Measurements from ENCODE around the gene OGA.

Gene OGA

DNA sequence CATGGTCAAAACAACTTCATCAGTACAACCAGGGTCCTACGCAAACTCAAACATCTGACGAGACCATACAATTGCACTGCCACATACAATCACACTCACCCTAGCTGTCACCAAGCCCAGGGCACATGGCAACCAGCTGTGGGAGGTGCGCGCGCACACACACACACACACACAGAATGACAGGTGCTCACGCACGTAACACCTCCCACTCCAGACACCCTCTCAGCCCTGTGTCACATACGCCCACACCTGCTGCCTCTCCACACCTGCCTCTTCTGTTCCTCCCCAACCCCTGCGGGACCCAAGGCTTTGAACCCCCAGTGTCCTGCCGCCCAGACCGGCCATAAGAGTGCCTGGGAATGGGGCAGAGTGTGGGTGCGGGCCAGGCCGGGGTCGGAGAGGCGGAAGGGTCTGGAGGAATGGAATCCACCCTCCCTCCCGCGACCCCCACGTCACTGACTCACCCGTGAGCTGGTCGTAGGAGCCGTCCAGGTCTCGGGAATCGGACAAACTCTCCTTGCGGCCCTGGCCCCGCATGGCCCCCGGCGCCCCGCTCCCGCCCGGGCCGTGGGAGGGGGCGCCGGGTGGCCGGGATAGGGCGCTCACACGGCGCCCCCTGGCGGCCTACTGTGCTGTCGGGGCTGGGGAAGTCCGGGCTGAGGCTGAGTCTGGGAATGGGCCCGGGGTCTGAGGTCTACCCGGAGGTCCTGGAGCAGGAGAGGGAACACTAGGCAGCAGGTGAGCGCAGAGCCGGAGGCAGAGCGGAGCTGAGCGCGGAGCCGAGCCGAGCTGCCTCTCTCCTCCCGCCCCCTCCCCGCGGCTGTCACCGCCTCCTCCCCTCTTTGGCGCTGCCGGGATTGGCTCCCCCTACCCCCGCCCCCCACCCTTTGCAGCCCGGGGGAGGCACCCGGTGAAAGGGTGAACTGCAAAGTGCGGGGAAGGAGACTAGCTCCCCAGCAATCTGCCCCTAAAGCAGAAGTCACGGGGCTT, 25.1 kb upstream of the OGA start, which contains the start of gene KCNIP2:
Gene KCNIP2 (minus strand): TSS at position 769 of the 990 bp plus-strand sequence. CDS start 232 bp downstream, at position 537.
- TF ChIP-seq, protein P1, sequence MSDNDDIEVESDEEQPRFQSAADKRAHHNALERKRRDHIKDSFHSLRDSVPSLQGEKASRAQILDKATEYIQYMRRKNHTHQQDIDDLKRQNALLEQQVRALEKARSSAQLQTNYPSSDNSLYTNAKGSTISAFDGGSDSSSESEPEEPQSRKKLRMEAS (IDR thresholded peaks at IDR 0.05; ENCODE audit: low read depth, low read length) = peak; percentile 5; the same call in 1 of the 2 replicates
- TF ChIP-seq, protein P2, sequence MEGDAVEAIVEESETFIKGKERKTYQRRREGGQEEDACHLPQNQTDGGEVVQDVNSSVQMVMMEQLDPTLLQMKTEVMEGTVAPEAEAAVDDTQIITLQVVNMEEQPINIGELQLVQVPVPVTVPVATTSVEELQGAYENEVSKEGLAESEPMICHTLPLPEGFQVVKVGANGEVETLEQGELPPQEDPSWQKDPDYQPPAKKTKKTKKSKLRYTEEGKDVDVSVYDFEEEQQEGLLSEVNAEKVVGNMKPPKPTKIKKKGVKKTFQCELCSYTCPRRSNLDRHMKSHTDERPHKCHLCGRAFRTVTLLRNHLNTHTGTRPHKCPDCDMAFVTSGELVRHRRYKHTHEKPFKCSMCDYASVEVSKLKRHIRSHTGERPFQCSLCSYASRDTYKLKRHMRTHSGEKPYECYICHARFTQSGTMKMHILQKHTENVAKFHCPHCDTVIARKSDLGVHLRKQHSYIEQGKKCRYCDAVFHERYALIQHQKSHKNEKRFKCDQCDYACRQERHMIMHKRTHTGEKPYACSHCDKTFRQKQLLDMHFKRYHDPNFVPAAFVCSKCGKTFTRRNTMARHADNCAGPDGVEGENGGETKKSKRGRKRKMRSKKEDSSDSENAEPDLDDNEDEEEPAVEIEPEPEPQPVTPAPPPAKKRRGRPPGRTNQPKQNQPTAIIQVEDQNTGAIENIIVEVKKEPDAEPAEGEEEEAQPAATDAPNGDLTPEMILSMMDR (IDR thresholded peaks at IDR 0.05; ENCODE audit: low read depth, low read length) = peak; percentile 45
- no peak for TF ChIP-seq POLR2A (IDR thresholded peaks at IDR 0.05; ENCODE audit: extremely low read depth, insufficient read length)
- TF ChIP-seq MYC (IDR thresholded peaks at IDR 0.05; ENCODE audit: low read depth, low read length) = no peak
- no peak within 1 kb of the TSS for H3K4me3 ChIP-seq (ENCODE audit: low read depth, low read length)
- DNase-seq (ENCODE audit: low read depth) = peak; percentile 73

DNA sequence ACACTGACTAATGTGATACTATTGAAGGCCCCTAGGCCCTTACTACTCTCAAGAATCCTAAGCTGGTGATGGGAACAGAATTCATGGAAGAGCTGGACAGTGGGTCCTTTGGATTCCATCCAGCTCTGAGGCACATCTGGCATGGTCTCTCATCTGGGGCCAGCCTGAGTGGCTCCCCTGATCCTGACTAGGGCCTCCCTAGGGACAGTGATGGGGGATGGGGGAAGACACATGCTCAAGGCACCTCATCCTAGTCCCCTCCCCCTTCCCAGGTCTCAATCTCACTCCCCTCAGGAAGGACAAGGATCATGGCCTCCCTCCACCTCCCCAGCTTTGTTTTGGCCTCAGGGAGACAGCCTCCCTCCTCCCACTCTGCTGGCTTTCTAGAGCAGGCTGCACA, 23.6 kb upstream of the OGA start:
- DNase-seq (ENCODE audit: low read depth) = no peak
- TF ChIP-seq, protein P2 (IDR thresholded peaks at IDR 0.05; ENCODE audit: low read depth, low read length) = no peak
- TF ChIP-seq MYC (IDR thresholded peaks at IDR 0.05; ENCODE audit: low read depth, low read length) (no peak), POLR2A (IDR thresholded peaks at IDR 0.05; ENCODE audit: extremely low read depth, insufficient read length) (no peak)
- TF ChIP-seq, protein P1 (IDR thresholded peaks at IDR 0.05; ENCODE audit: low read depth, low read length) = no peak
- H3K4me3 ChIP-seq (ENCODE audit: low read depth, low read length) = no peak overlapping the region

DNA sequence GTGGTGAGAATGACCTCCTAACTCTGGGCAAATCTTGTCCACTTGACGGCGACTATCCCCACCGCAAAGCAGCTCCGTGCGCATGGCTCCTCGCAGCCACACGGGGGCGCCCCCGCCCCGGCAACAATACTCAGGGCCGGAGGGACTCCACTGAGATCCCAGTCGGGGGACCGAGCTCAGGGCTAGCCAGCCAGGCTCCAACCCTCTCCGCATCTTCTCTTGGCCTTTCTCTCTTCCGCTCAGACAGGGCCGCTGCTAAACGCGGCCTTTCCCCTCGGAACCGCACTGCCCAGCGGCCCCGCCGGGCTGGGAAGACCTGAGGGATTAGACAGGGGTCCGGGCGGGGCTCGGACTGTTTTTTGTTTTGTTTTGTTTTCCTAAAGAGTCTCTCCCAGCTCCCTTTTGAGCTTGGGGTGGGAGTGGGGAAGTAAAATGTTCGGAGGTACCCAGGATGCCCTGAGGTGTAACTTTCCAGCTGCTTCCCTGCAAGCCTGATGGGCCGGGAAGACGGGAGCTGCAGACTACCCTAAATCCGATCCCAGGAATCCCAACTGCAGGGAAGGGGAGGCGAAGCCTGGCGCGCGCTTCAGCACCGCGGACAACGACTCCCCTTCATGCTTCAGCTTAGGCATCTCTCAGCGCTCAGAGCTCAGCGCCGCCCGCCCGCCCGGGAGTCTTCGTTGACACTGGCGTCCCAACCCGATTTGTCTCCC, 22.7 kb upstream of the OGA start:
- DNase-seq (ENCODE audit: low read depth) = peak; percentile 88
- H3K4me3 ChIP-seq (ENCODE audit: low read depth, low read length) = no peak overlapping the region
- TF ChIP-seq, protein P1 (IDR thresholded peaks at IDR 0.05; ENCODE audit: low read depth, low read length) = peak; percentile 75
- TF ChIP-seq, protein P2 (IDR thresholded peaks at IDR 0.05; ENCODE audit: low read depth, low read length) = peak; percentile 97
- TF ChIP-seq POLR2A (IDR thresholded peaks at IDR 0.05; ENCODE audit: extremely low read depth, insufficient read length) = no peak
- no peak; the same call in 1 of the 2 replicates for TF ChIP-seq MYC (IDR thresholded peaks at IDR 0.05; ENCODE audit: low read depth, low read length)

DNA sequence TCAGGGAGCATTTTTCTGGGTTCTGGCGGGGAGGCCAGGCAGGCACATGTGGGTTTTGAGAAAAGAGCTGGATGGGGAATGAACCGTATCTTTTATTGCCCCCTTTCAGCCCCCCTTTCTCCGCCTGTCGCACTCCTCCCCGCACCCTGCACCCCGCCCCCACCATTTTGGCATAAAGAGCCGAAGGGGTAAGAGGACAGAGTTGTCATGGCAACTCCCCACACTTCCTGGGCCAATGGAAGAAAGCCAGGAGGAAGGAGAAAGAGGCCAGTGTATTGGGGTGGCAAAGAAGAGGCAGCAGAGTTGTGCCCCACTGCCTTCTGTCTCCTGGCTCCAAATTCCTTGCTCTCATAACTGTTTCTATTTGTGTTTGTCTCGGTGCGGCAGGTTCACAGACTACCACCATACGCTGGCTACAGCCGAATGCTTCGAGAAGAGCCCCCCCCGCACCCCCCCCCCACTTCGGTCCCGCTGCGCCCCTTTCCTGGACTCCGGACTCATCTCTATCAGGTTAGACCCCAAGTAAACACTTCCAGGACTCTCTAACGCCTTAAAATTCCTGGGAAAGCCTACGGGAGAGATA, 21.9 kb upstream of the OGA start:
- no peak for DNase-seq (ENCODE audit: low read depth)
- H3K4me3 ChIP-seq (ENCODE audit: low read depth, low read length) = no peak overlapping the region
- TF ChIP-seq, protein P1 (IDR thresholded peaks at IDR 0.05; ENCODE audit: low read depth, low read length) = no peak

DNA sequence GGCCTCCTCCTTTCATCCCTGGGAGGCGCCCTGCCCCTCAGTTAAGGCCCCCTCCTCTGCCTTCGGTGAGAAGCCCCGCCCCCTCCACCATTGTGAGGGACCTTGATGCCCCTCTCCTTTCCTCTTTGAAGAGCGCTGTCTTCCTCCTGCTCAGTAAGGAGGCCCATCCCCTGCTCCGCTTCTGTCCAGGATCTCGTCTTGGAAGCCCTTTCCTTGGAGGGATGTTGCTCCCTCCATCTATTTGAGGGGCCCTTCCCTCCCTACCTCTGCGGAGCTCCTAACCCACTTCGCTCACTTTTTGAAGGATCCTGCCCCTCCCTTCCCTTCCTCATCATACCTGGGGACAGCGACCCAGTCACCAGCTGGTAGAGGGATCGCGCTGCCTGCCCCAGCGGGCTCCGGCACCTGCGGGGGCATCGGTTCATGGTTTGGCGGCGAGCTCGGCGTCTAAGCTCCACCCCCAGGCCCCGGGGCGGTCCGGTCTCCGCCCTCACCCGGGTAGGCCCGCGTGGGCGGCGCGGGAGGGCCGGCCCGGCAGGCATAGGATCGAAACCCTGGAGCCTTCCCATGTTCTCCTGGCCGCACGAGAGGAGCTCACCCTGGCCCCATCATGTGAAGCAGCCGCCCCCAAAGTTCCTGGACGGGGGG, 21.3 kb upstream of the OGA start:
- DNase-seq (ENCODE audit: low read depth) = no peak
- TF ChIP-seq, protein P2 (IDR thresholded peaks at IDR 0.05; ENCODE audit: low read depth, low read length) = no peak
- TF ChIP-seq MYC (IDR thresholded peaks at IDR 0.05; ENCODE audit: low read depth, low read length) = no peak
- TF ChIP-seq, protein P1 (IDR thresholded peaks at IDR 0.05; ENCODE audit: low read depth, low read length) = no peak
- no peak for TF ChIP-seq POLR2A (IDR thresholded peaks at IDR 0.05; ENCODE audit: extremely low read depth, insufficient read length)

More for the DNA sequence above, 21.3 kb upstream of the OGA start:
- no peak overlapping the region for H3K4me3 ChIP-seq (ENCODE audit: low read depth, low read length)
